T-helper 9 cell (primary cell): ENCODE data around the gene SLC27A1.
A peak's percentile ranks its signal among the peaks of the same experiment; 100 is the strongest.
"Not testable (repeated sequence)": the region's sequence is repeated elsewhere in the genome, so short reads cannot be mapped to it uniquely, and the experiment has no call there.

Experiments used
- DNase-seq: peaks from one replicate; pipeline ENCODE4 v3.0.0-alpha.2; 2020

SLC27A1 gene

GRCh38 chr19:17511724-17512573, 41.6 kb downstream of the SLC27A1 start:
- peak; percentile 74 for DNase-seq

GRCh38 chr19:17512574-17512939, 42.2 kb downstream of the SLC27A1 start:
- DNase-seq = no peak

DNA sequence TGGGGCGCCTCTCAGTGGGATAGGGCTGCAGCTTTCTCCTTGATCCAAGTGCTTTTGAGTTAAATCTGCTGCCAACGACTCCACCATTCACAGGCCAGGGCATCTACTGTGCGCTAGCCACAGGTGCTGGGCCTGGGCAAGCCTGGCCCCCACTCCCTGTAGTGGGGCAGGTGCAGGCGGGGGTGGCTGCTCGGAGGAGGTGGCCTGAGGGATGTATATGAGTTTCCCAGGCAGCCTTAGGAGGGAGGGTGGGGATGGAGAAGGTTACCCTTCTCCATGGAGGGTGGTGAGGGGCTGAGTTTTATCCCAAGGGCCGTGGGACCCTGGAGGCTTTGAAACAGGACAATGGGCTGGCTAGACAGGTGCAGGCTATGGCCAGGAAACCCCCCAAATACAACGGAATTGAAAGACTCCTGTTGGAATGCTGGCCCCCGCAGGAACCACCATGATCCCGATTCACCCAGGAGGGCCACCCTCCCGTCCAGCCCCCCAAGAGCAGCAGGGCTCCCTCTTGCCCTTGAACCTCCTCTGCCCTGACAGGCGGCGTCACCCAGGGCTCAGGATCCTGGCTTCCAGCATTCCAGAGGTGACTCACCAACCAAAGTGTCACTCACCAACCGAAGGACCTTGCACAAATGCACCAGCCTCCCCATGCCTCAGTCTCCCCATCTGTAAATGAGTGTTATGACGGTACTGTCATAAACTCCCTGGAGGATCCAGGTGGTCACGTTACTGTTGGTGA, 45.3 kb downstream of the SLC27A1 start:
- no peak for DNase-seq

DNA sequence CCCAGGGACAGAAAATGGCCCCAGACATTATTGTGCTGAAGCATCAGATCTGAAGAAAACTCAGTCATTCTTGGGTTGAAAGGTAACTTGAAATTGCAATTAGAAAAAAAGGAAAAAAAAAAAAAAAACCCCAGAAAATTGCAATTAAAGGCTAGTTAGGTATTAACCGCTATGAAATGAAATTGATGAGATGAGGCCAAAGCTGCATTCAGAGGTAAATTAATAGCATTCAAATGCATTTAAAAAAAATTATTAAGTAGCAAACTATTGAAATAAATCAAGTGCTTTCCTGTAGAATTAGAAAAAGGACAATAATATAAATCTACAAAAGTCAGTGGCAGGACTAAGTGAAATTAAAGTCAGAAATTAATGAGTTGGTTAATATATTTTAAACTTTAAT, 47.6 kb downstream of the SLC27A1 start:
- DNase-seq = no peak

GRCh38 chr19:17518654-17519053, 48.3 kb downstream of the SLC27A1 start:
- not testable (repeated sequence) for DNase-seq

DNA sequence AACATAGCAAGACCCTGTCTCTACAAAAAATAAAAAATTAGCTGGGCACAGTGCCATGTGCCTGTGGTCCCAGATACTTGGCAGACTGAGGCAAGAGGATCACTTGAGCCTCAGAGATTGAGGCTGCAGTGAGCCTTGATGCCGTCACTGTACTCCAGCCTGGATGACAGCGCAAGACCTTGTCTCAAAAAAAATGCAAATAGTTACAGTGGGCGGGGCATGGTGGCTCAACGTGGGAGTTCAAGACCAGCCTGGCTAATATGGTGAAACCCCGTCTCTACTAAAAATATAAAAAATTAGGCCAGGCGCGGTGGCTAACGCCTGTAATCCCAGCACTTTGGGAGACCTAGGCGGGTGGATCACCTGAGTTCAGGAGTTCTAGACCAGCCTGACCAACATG, 49.6 kb downstream of the SLC27A1 start:
- no peak for DNase-seq

- DNase-seq = no peak
These were observed 50.5 kb downstream of the SLC27A1 start for GRCh38 chr19:17520865-17521264.

- DNase-seq = no peak
These were observed 52.9 kb downstream of the SLC27A1 start for GRCh38 chr19:17522988-17523872.

- no peak for DNase-seq
These were observed 54.3 kb downstream of the SLC27A1 start for GRCh38 chr19:17524651-17525050.

DNA sequence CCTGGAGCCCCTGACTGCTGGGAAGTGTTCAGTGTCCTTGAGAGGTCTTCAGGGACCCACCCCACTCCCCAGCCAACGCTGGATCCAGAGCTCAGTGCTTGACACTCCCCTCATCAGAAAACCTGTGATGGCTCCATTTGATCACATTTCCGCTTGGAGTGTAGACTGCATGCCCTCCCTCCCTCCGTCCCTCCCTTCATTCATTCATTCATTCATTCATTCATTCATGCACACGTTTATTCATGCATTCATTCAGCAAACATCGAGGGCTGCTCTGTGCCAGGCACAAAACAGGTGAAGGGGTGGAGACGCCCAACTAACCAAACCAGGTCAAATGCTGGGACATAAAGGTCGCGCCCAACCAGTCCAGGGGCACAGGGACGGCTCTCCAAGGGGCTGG, 54.8 kb downstream of the SLC27A1 start:
- DNase-seq = no peak

GRCh38 chr19:17526922-17527321, 56.6 kb downstream of the SLC27A1 start:
- no peak for DNase-seq

DNA sequence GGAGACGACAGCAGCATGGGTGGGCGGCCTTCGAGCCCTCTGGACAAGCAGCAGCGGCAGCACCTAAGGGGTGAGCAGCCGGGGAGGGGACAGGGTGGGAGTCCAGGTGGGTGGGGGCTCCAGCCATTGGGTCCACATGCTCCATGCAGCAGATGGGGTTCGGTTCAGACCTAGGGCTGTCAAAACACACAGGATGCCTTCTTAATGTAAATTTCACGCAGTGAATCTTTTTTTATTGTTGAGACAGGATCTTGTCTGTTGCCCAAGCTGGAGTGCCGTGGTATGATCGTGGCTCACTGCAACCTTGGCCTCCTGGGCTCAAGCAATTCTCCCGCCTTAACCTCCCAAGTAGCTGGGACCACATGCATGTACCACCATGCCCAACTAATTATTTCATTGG, 57.0 kb downstream of the SLC27A1 start:
- no peak for DNase-seq

- no peak for DNase-seq
These were observed 58.3 kb downstream of the SLC27A1 start for GRCh38 chr19:17528610-17529009.

- no peak for DNase-seq
These were observed 59.2 kb downstream of the SLC27A1 start for GRCh38 chr19:17529239-17530158.

- no peak for DNase-seq
These were observed 60.3 kb downstream of the SLC27A1 start for GRCh38 chr19:17530586-17530985.

- no peak for DNase-seq
These were observed 61.8 kb downstream of the SLC27A1 start for GRCh38 chr19:17532116-17532515.

- DNase-seq = no peak
These were observed 62.2 kb downstream of the SLC27A1 start for GRCh38 chr19:17532557-17532956.

DNA sequence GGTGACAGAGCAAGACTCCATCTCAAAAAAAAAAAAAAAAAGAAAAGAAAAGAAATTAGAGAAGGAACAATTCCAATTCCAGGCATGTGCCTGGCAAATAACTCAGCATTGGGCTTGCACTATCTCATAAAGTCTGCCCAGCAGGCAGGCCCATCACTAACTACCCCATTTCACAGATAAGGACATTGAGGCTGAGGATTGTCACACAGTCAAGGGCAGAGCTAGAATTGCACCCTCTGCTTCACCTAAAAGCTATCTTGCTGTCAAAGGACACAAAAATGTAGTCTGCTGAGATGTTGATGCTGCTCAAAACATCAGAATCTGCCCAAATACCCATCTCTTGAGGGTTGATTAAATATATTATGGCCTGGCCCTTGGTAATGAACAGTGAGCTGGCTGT, 64.4 kb downstream of the SLC27A1 start:
- DNase-seq = no peak

- no peak for DNase-seq
These were observed 66.6 kb downstream of the SLC27A1 start for GRCh38 chr19:17536955-17537354.

GRCh38 chr19:17538684-17539237, 68.4 kb downstream of the SLC27A1 start:
- DNase-seq = no peak

DNA sequence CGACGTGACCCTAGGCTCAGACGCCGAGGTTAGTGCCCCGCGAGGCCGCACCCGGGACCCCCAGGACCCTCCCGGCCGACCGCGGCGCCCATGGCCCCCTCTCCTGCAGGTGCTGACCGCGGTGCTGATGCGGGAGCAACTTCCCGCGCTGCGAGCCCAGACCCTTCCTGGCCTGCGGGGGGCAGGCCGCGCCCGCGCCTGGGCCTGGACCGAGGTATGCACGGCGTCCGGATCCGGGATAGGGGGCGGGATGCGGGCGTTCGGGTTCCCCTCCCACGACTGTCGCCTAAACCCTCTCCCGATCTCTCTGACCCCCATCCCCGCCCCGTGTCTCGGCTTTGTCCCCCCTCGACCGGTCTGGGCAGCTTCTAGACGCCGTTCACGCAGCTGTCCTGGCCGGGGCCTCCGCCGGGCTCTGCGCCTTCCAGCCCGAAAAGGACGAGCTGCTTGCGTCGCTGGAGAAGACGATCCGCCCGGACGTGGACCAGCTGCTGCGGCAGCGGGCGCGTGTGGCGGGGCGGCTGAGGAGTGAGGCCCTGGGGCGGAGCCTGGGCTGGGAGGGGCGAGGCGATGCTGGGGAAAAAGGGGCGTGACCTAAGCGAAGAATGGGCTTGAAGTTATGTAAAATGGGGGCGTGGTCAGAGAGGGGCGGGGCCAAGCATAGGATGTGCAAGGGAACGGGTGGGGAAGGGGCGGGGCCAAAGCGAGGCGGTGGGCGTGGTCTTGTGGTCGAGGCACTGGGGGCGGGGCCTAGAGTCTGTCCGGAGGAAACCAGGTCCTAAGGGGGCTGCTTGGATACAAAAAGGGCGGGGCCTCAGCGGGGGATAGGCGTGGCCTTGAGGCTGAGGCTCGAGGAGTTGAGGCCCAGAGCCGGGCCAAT, 69.2 kb downstream of the SLC27A1 start:
- peak; percentile 98 for DNase-seq
